NCI-H69 (cell line): Measurements from ENCODE around the gene LGMN.

Source experiments
- DNase-seq: peaks from one replicate; lab custom pipeline; 2025; lab: John Stamatoyannopoulos, UW

Gene LGMN

DNA sequence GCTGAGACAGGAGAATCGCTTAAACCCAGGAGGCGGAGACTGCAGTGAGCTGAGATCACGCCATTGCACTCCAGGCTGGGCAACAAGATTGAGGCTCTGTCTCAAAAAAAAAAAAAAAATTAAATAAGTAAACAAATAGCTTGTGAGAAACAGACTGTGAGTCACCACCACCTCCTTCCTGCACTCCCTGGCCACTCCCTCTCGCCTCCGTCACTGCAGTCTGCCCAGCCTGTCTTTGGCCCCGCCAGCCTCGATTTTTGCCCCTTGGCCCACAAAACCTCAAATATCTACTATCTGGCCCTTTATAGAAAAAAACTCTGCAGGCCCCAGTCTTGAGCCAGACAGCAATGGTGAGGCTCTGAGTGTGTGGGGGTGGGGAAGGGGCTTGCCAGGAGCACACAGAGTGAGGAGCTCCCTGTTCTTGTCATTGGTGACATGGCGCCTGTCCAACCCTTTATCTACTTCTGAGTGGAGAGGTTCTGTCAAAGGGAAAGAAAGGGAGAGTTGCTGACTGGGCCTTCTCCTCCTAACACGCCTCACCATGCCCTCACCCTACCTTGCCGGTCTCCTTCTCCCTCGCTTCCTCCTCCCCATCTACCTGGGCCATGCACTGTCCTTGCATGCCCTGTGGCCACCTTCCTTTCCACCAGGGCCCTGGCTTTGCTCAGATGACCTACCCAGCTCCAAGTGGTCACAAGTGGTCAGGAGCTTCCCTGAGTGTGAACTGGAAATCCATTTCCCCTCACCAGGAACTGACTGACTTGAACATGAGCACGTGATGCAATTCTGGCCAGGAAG, 22.1 kb downstream of the LGMN start:
- peak; percentile 9 for DNase-seq

DNA sequence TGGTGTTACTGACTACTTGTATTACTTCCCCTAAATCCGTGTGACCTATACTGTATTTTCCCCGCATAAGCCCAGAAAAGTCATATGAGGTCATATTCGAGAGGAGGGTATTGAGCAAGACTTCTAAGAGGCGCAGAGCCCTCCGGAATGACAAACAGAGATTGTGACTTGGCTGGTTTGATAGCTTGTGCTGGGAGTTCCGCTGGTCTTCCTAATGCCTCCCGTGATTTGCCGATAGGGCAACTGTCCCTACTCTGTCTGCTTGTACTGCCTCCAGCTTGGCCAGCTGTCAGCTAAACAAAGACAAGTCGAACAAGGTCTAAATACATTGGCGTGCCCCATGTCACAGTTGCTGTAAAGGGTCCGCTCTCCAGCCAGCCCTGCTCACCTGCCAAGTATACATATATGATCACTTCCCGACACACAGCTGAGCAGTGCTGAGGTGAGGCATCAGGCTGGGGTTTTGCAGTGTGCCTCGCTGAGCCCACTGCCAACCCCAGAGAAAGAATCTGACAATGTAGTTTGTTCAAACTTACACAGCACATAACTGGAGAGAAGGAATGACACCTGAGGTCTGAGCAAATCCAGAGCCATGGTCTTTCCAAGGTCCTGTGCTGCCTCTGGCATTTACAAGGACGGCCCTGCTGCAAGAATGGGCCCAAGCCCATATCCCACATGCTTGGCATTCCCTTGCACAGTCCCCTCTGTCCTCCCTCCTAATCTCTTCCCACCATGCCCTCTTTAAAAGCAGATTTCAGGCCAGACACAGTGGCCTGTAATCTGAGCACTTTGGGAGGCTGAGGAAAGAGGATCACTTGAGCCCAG, 23.7 kb downstream of the LGMN start:
- DNase-seq = no peak

DNA sequence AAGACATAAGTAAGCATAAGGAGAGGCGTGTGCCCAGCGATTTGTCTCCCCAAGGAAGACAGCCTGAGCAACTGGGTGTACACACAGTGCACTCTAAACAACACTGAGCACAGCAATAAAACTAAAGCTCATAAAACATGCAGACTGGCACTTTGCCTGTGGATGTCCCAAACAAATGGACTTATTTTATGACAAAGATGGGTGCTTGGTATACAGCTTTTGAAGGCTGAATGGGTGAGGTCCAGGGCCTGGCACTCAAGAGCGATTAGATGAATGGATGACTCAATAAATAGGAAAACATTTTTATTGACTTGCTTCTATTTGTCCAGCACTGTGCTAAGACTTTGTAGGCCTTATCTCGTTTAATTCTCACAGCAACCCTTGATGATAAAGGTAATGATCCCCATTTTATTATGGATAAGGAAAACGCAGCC, 28.5 kb downstream of the LGMN start:
- peak; percentile 29 for DNase-seq

DNA sequence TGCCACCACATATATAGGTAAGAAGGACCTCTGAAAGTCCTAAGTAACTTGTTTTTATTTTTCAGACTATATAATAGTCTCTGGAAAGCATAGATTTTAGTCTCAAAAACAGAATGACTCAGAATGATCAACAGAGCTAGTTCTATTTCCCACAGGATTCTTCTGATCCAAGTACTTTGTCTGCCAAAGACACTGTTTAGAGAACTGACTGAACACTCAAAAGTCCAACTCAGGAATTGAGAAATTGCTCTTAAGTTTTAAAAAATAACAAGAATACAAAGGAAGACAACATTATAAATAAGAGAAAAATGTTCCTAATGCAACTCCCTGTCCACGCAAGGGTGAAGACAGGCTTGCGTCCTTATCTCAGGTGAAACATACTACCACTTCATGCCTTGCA, 29.0 kb downstream of the LGMN start:
- DNase-seq = no peak

DNA sequence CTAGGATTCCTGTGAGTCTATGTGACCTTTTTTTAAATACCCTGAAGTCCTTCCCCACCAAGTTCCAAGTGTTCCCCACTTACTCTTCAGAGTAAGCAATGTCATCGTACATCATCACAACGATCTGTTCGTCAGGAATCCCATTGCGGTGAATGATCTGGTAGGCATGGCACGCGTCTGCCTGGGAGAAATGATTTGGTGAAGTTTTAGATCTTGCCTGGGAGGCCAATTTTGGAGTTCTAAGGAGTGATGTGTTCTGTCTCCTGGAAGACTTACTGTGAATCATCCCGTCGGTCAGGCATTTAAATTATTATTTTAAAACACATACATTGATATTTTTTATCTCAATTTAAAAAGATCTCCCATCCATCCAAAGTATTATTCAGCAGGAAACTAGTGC, 29.8 kb downstream of the LGMN start:
- DNase-seq = no peak

DNA sequence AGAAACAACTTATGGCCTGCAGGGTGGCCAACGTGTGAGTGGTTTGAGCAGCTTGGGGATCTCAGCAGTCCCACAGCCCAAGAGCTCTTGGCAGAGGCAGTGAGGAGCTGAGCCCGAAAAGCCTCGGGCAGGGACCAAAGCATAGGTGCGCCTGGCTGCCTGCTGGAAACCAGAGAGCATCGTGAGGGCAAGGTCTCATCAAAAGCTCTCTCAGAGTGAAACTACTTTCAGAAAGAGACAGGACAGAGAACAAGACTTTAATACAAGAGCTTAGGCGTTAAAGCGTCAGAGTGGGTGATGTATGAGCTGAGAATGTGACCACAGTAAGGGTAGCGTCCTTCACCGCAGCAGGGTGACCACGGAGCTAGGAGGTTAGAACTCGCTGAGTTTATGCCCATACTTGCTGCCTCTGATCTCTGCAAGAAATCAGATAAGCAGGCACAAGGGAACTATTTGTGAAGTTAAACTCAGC, 30.8 kb downstream of the LGMN start:
- no peak for DNase-seq

DNA sequence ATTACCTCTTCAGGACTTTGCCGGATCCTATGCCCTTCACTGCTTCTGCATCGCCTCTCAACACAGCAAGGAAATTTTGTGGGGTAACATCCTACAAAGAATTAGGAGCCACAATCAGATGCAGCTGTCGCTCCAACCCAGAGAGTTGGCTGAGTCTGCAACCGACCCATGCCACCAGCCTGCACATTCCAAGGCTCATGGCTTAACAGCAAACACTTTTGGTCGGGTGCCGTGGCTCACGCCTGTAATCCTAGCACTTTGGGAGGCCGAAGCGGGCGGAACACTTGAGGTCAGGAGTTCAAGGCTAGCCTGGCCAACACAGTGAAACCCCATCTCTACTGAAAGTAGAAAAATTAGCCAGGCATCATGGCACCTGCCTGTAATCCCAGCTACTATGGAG, 32.3 kb downstream of the LGMN start:
- no peak for DNase-seq

DNA sequence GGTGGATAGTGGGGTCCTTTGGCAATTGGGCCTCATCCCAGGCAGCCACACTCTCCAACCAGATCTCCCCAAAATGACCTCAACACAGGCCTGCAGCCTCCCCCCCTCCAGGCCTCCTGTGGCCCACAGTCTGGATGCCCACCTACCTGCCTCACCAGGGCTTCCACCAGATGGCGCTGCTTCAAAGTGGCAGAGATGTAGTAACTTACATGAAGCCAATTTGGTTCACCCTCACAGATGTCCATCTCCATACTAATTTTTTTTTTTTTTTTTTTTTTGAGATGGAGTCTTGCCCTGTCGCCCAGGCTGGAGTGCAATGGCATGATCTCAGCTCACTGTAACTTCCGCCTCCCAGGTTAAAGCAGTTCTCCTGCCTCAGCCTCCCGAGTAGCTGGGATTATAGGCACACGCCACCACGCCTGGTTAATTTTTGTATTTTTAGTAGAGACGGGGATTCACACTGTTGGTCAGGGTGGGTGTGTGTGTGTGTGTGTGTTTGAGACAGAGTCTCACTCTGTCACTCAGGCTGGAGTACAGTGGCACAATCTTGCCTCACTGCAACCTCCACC, 33.6 kb downstream of the LGMN start:
- peak; percentile 77 for DNase-seq

DNA sequence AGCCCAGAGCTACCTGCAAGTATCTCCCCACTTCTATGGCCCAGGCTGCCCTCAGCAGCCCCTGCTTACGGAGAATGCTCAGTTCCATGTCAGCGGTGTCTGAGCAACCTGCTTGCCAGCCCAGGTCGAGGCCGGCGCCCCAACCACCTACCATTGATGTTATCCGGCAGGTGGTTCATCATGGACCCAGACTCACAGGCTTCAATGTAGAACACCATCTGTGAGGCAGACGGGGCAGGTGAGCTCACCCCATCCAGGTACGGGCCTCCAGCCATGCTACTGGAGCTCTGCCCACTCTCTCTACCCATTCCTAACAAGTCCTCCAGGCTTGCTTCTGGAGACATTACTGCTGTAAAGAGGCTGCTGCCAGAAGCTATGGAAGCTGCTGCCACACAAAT, 35.8 kb downstream of the LGMN start:
- DNase-seq = no peak

DNA sequence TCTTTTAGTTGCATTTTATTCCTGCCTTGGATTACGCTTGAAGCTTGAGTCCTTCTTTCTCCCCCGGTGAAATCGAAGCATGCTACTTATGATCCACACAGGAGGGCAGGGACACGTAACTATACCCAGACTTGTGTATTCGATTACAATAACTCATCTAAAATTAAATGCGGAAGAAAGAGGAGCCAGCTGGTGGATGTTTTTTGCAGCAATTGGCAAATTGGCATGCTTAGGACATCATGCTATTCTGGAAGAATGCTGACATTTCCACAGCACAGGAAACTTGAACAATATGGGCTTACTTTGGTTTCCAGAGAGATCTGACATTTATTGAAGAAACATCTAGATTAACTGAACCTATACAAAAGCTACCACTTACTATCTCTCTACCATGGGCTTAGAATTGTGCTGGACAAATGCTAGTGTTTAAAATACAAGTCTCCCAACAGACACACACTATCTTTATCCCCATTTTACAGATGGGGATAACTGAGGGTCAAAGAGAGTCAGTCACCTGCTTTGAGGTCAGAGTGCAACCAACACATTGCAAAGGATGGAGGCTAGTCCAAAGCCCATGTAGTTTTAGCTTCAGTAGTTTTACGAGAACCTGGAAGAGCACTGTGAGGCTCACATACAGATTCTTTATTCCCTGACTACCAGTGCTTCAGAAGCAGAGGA, 36.3 kb downstream of the LGMN start:
- no peak for DNase-seq

DNA sequence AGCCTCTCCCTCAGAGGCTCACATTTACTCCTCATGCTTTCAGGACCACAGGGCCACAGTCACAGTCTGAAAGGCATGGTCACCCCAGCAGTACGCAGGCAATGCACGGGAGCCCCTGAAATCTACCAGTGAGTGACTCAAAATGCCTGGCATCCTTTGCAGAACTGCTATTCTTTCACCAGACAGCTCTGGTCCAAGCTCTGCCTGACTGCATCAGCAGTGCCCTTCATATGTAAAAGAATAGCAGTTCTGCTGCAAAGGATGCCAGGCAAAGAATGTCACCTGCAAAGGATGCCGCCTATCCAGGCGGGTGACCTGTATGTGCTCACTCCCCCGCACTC, 38.5 kb downstream of the LGMN start:
- DNase-seq = no peak

DNA sequence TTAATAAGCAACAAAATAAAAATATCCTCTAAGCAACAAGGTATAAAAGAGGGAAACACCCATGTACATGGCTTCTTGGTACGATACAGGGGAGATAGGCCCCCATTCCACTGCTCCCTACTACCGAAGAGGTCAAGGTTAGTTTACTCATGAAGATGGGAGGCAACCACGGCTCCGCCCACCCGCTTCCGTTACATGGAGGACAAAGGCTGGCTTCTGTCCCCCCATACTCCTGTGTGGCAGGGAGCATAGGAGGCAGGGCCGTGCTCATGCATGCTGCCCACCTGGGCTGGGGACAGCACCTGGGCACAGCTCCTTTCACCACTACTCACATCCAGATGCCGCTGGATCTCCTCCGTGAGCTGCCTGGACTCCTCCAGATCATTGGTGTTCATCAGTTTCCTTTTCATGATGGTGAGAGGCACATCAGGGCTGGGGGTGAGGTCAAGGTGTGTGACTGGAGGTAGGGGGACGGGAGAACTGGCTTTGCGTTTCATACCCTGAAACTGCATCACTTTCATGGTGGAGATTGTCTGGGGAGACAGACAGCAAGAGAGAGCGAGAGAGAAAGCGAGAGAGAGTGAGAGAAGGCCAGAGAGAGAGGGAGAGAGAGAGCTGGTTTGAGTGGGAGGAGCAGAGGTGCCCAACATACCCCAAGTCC, 39.0 kb downstream of the LGMN start:
- no peak for DNase-seq

DNA sequence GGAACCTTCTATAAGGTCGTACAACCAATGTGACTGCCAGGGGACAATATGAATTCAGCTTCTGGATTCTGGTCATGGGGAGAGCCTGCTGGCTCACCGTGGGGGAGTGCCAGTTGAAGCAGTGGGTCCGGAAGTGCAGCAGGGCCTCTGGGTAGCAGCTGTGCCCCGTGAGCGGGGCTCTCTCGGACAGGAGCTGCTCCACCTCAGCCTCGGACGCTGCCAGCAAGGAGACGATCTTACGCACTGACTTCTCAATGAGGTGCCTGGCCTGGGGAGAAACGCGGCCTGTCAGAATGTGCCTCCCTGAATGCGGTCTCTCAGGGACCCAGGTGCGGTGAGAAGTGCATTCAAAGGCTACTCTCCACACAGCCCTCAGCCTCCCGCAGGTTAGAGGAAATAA, 42.0 kb downstream of the LGMN start:
- DNase-seq = no peak

DNA sequence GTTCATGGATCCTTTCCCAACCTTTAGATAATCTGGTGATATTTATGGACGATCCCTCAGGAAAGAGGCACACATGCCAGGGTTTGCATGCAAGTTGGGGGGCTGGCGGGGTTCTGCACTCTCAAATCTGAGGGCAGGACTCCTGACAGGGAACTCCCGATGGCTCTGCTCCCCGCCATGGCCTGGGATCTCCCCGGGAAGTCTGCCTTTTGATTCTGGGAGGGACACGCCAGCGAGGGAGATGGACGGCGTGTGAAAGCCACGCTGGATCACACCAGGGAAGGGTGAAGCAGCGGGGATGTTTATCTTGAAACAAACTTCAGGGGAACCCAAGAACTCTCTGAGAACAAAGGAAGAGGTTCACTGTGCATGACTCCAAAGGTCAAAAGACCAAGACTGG, 43.6 kb downstream of the LGMN start:
- no peak for DNase-seq

DNA sequence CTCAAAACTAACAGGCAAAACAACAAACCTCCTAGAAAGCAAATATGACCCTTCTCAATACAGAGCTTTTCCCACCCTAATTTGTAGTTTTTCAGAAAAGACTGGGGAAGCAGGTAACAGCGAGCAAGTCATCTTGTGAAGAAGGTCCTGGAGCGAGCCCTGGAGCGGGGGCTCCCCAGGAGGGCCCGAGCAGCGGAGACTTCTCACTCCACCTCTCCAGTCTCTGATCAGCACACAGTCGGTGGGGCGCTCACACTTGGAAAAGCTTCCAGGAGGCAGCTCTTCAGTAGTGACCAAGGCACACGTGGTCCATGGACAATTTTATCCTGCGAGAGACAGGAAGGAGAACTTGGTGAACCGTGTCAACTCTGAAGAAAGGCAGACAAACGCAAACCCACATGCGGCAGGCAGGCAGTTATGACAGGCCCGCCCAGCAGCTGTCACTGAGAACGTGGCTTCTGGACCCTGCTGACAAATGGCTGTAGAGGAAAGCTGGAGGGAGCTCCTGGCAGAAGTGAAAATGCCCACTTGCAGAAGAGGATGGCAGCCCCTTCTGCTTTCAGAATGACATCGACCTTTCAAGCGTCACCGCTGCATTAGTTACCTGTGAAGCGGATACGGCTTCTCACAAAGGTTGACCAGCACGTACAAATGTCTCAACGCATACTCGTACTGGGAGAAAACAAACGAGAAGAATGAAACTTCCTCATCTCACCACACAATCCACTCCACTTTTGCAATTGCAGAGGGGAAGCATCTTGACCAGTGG, 44.2 kb downstream of the LGMN start:
- DNase-seq = peak; percentile 20

DNA sequence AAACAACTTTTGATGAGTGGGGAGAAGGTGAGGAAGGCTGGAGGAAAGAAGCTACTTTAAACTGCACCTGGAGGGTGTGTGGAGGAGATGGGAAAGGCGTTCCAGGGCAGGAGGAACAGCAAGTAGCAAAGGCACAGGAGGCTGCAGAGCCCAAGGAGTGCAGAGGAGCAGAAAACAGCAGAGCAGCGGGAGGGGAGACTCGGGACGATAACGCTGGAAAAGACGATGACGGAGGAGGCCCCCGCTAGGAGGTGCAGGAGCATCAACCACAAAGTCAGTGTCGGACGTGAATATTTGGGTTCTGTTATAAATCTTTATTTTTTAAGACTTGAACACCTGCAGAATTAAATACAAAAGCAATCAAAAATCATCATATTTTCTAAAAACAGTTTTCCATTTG, 44.9 kb downstream of the LGMN start:
- DNase-seq = no peak

DNA sequence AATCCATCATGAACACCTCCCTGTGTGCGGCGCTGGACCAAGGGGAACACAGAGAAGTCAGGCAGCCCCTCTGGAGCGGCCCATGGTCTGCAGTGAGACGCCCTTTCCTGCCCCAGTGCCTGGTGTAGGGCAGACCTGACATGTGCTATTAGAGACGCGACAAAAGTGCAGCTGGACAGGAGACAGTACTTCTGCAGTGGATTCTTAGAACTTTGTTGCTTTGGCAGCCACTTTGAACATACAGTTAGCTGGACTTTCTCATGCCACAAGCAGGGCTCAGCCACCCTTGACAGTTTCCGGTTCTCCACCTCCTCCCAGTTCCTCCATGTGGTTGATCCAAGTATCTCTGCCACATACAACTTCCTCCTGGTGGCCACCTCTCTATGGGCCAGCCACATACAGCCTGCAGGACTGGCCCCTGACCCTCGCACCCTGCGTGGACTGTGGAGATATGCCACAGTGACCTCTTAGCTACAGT, 45.9 kb downstream of the LGMN start:
- no peak for DNase-seq

DNA sequence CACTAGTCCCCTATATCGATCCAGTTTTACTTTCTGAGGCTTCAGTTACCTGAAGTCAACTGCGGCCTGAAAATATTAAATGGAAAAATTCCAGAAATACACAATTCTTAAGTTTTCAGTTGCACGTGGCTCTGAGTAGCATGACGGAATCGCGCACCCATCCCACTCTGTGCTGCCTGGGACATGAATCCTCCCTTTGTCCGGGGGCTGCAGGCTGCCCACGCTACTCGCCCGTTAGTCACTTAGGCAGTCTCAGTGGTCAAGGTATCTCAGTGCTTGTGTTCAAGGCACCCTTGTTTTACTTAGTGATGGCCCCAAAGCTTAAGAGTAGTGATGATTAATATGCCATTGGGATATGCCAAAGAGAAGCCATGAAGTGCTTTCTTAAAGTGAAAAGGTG, 46.6 kb downstream of the LGMN start:
- DNase-seq = no peak

DNA sequence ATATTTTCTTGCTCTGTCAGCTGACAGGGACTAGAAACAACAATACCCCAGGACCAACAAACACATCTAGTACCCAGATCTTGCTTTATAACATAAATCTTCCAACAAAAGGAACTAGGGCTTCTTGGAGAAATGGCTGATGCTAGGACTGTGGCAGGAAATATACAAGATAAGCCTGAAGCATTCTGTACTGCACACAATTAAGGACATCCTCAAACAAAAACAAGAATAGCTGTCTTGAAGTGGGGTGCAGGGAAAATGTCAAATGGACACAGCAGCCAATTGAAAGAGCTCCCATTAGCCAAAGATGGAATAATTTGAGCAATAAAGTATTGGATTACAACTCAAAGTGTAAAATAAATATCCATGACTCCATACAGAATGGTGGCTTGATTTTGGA, 50.0 kb downstream of the LGMN start:
- peak; percentile 22 for DNase-seq

DNA sequence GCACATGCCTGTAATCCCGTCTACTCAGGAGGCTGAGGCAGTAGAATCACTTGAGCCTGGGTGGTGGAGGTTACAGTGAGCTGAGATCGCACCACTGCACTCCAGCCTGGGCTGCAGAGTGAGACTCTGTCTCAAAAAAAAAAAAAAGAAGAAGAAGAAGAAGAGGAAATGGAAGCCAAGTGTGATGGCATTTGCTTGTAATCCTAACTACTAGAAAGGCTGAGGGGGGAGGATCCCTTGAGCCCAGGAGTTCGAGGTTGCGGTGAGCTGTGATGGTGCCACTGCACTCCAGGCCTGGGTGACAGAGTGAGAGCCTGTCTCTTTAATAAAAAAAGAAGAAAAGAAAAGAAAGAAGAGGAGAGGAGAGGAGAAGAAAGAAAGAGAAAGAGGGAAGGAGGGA, 52.1 kb downstream of the LGMN start:
- DNase-seq = no peak

DNA sequence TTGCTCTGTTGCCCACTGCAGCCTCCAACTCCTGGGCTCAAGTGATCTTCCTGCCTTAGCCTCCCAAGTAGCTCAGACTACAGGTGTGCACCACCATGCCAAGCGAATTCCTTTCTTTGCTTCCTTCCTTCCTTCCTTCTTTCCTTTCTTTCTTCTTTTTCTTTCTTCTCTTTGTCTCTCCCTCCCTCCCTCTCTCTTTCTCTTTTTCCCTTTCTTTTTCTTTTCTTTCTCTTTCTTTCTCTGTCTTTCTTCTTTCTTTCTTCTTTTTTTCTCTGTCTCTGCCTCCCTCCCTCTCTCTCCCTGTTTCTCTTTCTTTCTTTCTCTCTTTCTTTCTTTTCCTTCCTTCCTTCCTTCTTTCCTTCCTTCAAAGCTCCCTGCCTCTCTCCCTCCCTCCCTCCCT, 52.9 kb downstream of the LGMN start:
- no peak for DNase-seq
